NCI-H345 (cell line): ENCODE data around the gene CLRN1.
"Not testable (repeated sequence)": the region's sequence is repeated elsewhere in the genome, so short reads cannot be mapped to it uniquely, and the experiment has no call there.

Source experiments
- DNase-seq: peaks from one replicate; lab custom pipeline; 2025; lab: John Stamatoyannopoulos, UW

The CLRN1 gene, protein sequence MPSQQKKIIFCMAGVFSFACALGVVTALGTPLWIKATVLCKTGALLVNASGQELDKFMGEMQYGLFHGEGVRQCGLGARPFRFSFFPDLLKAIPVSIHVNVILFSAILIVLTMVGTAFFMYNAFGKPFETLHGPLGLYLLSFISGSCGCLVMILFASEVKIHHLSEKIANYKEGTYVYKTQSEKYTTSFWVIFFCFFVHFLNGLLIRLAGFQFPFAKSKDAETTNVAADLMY

DNA sequence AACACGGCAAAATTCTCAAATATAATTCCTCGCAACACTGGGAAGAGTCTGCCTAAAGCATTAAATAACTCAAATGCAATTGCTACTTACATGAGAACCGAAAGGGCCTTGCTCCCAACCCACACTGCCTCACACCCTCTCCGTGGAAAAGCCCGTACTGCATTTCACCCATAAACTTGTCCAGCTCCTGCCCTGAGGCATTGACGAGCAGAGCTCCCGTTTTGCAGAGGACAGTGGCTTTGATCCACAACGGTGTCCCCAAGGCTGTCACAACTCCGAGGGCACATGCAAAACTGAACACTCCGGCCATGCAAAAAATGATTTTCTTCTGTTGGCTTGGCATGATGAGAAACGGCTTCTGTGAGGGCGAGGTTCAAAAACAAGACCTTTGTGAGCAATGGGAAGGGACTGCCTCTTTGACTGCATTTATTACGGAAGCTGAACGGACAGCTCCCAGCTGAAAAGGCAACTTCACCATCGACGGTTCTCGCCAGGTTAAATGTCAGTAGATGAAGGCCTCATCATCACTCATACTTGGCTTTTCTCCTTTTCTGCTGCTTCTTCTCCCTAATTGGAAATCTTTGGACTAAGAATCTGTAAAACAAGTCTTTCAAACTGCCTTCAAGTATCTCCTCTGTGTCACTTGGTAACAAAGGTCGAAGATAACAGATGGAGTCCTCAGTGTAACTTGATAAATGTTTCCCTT lies at the start of gene CLRN1:
TSS of gene CLRN1 (minus strand) at position 362 of the 706 bp plus-strand sequence. CDS start at position 343, 19 bp downstream.
- DNase-seq, result no peak

DNA sequence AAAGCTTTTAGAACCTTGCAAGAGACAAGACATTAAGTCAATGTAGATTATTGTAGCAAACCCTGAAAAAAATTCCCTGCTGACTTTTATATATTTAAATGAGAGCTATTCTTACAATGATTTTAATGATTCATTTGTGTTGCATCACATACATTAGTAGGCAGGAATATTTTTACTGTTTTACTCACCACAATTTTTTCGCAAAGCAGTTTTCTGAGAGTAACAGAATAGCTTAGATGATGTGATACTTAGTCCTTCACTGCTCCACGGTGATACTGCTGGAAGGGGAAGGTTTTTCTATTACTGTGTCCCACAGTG lies 43.9 kb upstream of the CLRN1 start:
- no peak for DNase-seq

DNA sequence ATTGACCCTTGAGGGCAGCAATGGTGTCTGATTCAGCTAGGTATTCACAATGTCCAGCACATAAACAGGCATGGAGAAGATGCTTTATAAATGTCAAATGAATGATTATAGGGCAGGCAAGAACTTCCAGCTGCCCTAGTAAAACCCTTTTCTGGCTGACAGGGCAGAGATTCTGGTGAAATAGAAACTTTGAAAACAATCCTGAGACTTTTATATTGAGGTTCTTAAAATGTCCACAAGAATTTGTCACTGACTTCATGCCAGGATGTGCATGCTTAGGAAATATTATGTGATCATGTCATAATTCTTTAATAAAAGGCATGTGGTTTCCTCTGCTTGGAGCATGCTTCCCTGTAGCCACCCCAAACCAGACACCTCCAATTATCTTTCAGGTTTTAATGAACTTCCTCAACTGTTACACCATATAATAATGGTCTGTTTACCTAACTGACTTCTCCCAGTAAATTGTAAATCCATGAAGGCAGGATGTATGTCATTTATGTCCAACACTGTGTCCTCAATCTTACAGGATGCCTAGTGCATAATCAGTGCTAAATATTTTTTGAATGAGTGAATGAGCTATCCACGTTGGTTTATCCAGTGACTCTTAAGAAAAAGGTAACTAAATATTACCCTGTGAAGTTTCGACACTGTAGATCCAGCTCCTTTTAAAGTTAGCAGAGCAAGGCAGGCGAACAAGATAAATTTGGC lies 43.4 kb upstream of the CLRN1 start:
- DNase-seq, result no peak

DNA sequence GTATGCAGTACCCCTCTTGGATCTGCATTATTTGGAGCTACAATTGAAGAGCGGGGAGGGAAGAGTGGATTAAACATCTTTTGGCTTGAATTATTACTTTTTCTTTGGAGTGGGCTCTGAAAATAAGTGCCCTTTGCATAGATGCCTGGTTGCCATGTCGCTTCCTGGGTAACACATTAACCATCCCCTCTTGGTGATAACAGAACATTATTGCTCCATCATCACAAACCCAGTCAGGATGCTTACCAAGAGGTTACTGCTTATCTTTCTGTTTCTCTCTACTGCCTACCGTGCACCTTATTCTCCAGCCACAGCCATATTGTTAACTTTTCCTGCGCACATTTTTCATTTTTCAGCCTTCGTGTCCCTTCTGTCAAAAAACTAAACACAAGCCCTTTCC lies 42.7 kb upstream of the CLRN1 start:
- DNase-seq, result no peak

DNA sequence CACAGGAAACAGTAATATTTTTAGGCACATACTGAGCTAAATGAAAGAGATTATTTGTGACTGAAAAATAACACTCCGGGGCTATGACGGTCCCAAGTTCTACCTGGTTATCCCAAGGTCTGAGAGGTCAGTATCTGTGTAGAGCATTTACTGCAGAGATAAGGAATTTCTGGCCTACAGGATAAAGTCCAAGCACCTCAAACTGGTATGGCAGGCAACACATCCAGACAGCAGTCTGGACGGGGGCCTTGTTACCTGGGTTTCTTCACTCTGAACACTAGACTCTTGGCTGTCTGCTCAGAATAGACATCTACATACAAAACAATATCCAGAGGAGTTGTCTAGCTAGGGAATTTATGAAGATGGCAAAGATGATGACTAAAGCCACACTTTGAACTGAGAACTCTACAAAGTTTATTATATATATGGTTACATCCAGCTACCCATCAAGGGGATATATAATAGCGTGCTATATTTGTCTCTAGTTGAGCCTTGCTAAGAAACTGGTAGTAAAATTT lies 42.0 kb upstream of the CLRN1 start:
- no peak for DNase-seq

DNA sequence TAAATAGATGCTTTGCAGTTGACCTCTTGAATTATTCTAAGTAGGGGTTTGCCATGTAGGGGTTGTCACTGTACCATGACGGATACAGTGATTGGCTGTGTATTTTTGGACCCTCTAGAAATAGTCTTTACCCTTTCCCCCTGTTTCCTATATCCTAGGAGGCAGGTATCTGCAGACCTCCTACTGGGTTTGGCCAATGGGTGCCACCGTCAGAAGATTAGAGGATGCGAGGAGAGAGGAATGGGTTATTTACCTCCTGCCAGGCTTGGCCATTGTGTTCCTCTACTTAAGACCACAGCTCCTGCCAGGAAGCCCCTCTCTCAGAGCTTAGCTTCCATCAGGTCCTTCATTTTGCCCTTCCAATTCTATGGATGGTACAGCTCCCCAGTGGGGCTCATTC lies 40.2 kb upstream of the CLRN1 start:
- DNase-seq, result peak; percentile 44

DNA sequence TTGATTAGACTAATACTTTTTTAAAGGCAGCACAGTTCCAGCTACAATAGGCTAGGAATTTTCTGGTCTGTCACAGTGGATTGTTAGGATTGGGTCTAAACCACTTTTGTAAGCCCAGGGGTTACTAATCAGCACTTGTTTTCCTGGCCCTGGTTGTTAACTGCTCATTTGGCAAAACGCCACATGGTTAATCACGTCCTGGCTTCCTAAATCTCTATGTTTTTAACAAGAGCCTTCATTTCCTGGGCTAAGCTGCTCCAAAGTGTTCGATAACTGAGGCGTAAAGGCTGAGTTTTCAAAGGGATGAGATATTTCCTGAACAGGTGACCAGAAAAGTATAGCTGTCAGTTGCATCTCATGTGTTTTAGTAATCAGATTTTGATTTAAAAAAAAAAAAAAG lies 38.9 kb upstream of the CLRN1 start:
- peak; percentile 45 for DNase-seq

DNA sequence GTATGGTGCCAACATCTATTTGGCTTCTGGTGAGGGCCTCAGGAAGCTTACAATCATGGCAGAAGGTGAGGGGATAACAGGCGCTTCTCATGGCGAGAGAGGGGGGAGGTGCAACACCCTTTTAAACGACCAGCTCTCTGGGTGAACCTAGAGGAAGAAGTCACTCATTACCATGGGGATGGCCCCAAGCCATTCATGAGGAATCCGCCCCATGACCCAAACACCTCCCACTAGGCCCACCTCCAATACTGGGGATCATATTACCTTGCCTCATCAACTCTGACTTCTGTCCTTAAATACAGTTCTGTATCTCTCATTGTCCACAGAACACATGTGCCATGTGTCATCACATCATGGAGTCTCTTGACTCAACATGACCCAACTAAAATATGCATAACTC lies 37.5 kb upstream of the CLRN1 start:
- DNase-seq, result no peak

DNA sequence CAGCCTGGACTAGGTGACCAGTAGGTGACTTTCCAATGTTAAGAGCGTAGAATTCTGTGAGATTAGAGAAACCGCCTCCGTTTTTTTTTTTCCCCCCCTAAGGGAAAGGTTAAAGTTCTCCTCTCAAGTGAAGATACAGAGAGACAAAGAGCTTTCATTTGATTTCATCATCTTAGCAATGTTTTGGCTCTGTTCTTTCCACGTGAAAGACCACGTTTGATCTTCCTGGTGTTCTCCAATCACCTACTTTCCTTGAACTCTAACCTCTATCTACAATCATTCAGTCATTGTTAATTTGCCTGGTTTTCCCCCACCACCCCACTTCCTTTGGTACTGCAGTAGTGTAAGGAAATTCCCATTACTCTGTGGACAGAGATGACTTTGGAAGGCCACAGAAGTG lies 36.9 kb upstream of the CLRN1 start:
- DNase-seq, result no peak

DNA sequence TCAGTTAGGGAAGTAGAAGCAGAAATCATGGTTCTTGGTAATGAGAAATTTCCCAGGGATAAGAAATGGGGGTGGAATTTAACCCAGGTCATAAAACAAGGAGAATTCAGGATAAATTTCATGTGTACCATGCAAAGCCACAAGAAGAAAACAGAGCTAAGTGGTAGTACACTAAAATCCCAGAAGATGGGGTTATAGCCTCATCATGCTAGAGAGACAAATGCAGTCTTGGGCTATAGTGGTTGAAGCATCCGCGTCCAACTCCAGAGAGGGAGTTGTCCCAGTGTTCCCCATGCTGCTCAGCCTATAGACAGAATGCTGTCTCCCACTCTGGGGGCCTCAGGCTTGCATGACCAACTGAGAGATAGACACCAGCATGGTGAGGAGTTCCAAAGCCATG lies 36.2 kb upstream of the CLRN1 start:
- DNase-seq, result no peak

DNA sequence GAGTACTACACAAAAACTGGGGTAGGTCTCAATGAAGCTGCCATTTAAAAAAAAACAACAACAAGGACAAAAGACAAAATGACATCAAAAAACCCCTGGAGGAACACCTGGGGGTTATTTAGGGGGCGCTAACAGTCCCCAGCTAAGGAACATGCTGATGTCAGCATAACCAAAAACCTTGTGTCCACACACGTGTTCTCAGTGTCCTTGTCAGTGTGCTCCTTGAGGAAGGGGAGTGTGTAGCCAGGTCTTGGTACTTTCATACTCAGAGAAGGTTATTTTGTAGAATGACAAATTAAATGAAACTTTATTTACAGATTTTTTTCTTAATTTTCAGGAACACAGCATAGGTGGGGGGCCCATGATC lies 31.2 kb upstream of the CLRN1 start:
- DNase-seq, result no peak

DNA sequence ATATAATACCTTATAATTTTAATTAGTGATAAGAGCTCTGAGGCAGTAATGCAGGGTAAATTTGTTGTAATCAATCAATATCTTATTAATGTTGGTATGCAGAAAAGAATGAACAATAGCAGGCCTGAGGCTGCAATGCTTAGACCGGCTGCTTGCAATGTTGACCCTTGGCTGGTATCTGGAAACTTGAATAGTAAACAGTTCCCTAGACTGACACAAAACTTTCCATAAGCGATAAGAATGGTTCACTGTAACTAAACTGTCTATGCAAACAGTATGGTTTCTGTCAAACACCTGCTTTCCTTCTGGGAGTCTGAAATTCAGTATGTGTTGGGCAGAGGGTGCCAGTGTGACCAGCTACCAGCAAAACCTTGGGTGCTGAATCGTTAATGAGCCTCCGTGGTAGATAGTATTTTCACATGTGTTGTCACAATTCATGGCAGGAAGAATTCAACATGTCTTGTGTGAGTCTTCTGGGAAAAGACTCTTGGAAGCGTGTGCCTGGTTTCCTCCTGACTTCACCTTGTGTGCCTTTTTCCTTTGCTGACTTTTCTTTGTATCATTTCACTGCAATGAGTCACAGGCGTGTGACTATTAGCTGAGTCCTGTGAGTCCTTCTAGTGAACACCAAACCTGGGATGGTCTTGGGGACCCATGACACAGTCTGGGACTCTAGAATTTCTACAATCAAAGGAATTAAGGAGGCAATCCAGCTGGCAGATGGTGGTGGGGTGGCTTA lies 30.7 kb upstream of the CLRN1 start:
- DNase-seq, result no peak

DNA sequence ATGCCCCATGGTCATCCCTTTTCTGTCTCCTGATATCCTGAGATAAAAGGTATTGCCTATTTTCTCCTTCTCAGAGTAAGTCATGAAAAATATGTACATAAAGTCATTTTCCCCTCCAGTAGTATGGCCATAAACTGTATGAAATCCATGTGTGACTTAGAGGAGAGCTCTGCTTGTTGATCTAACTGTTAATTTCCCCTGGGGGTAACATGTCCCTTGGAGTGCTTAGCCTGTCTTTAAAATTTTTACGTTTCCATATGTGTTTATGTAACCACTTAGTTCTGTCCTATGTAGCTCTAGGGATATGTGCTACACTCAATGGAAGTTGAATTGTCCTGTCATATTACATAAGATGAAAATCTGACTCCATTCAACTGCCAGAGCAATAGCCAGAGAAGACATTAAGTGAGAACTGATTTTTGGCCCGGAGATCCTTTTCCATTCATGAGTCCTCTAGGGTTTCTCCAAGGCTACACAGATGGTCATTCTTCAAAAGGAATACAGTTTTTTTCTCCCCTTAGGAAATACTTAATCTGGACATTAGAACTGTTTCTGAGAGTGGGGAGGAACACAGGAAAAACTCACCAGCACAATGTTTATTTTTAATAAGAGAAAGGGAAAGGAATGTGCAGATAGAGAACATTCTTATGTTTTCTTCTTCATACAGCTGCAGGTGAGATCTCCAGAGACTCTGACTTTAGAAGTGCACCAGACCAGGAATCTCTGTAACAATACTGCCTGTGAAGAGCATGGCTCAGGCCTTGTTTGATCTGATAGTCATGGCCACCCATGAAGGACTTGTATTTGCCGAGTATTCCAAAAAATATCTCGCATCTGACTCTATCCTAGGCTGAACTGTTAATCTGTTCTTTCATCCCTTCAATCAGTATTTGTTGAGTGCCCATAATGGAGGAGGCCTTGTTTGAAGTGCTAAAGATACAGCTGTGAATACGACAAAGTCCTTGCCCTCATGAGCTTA lies 29.8 kb upstream of the CLRN1 start:
- no peak for DNase-seq

DNA sequence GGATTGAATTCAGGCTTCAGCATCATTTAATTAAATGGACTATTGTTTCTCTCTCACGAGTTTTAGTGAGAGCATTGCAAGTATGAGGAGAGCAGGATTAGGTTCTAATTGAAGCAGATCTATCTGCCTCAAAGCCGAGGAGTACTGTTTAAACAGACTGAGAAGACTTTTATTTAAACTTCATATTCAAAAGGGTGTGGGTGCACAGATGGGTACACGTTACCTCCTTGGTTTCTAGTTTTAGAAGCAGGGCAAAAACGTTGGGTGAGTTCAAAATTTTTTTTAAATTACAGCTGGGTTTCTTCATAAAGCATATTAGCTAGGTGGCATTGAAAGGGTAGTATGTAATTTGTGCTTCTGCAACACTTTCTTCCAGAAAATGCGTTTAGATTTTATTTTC lies 26.5 kb upstream of the CLRN1 start:
- no peak for DNase-seq

DNA sequence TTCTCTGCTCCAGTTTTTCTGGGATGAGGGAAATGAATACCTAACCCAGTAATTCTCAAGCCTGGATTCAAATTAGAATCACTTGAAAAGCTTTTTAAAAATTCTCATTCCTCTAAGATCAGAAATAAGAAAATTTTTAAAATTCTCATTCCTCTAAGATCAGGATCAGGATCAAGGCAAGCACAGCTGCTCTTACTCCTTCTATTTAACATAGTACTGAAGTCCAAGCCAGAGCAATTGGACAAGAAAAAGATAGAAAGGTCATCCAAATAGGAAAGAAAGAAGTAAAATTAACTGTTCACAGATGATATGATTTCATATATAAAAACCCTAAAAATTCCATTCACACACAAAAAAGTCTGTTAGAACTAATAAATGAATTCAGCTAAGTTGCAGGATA lies 24.2 kb upstream of the CLRN1 start:
- DNase-seq, result no peak

DNA sequence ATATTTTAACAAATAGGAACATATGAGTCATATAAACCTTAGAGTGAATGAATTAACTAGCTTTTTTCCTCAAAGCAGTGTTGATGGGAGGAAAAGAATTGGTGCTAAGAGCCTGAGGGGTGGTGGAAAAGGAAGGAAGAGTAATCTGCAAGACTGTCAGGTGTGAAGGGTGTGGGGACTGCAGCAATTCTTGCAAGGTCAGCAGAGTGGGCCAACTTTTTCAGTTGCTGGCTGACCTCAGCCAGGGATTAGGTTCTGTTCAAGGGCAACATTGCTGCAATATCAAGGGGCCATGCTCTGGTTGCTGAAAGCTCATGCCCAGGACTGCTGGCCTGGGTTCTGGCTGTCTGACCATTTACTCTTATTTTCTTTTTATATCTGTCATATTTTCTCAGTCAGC lies 23.0 kb upstream of the CLRN1 start:
- no peak for DNase-seq

DNA sequence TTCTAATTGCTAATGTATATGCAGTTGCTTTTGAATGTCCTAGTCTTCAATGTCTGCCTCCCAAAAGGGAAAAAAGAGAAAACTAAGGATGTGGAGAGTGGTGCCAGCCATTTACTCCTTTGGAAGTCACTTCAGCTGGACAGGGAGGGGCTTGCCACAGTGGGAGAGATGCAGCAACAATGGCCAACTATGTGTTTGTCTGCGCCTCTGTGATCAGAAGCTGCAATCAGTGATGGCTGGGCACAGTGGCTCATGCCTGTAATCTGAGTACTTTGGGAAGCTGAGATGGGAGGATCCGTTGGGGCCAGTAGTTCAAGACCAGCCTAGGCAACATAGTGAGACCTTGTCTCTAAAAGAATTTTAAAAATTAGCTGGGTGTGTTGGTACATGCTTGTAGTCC lies 16.7 kb upstream of the CLRN1 start:
- DNase-seq, result no peak

DNA sequence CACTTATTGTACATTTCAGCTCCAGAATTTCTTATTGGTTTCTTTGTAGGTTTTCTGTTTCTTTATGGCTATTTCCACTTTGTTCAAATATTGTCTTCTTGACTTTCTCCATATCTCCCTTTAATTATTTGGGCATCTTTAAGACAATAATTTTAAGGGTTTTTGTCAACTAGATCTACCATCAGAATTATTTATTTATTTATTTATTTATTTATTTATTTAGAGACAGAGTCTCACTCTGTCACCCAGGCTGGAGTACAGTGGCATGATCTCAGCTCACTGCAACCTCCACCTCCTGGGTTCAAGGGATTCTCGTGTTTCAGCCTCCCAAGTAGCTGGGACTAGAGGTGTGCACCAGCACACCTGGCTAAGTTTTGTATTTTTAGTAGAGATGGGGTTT lies 15.9 kb upstream of the CLRN1 start:
- not testable (repeated sequence) for DNase-seq

DNA sequence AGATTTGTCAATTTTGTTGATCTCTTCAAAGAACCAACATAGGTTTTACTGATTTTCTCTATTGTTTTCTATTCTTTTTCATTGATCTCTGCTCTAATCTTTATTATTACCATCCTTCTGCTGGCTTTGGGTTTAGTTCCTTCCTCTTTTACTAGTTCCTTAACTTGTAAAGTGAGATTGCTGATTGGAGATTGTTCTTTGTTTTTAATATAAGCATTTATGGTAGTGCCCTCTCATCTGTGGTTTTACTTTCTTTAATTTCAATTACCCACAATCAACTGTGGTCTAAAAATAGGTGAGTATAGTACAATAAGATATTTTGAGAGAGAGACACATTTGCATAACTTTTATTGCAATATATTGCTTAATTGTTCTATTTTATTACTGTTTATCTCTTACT lies 13.2 kb upstream of the CLRN1 start:
- no peak for DNase-seq

DNA sequence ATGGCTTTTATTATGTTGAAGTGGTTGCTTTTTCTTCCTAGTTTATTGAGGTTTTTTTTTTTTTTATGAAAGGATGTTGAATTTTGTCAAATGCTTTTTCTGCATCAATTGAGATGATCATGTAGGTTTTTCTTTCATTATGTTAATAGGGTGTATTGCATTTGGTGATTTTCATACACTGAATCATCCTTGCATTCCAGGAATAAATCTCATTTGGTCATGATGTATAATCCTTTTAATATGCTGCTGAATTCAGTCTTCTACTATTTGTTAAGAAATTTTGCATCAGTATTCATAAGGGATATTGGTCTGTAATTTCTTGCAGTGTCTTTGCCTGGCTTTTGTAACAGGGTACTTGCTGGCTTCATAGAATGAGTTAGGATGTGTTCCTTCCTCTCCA lies 11.5 kb upstream of the CLRN1 start:
- no peak for DNase-seq

DNA sequence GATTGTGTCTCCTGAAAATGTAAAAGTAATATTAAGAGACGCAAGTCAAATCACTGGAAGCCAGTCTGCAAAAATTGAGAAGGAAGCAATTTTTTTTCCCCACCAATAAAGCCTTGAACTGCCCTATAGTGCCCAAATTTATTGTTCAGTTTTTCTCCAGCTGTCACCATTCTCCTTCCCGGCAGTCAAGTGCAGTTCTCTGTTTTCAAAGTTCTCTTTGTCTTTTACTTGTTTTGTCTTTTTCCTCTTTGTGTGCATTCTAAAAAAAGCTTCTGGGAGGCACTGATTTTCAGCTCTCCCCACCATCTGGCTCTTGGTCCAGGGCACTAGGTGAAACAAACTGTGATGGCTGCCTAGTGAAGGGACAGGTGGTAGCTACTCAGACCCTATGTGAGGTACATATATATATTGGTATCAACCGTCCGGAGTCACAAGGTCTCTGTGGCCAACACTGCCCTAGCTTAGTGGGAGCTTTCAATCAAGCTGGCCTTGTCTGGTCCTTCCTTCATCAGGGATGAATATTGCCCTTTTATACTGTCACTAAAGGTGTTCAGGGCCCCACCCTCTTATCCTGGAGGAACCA lies 6.1 kb upstream of the CLRN1 start:
- DNase-seq, result no peak
